Hepatocyte (in vitro differentiated cells): Measurements from ENCODE around the gene UGGT2.

Experiments used
- CTCF ChIP-seq: fragments of 200-600 bp; sonication (generic); IDR thresholded peaks from 2 replicates; pipeline ENCODE4 v1.5.1; 2016; ENCODE audit warnings: antibody characterized with exemption, mild to moderate bottlenecking; ENCODE audit not compliant: poor library complexity
- EZH2phosphoT487 ChIP-seq: fragments of 200-600 bp; sonication (generic); IDR thresholded peaks from one replicate; pipeline ENCODE4 v1.6.1; 2018; ENCODE audit warnings: antibody characterized with exemption, mild to moderate bottlenecking, low read depth, moderate library complexity; ENCODE audit not compliant: unreplicated experiment, severe bottlenecking

GRCh38 chr13:95784900-95785290, 268.3 kb downstream of the UGGT2 start:
- TF ChIP-seq EZH2phosphoT487 (no peak), CTCF (no peak)
